ENCODE measurements around the gene KCNQ2.

- TF ChIP-seq GATA2 (IDR thresholded peaks at IDR 0.05; ENCODE audit: low read depth, low read length) (no peak), GATA3 (IDR thresholded peaks at IDR 0.05; ENCODE audit: low read depth, low read length) (no peak)
These were observed 35.8 kb upstream of the KCNQ2 start for GRCh38 chr20:63508072-63508768.
